COR-L47 (cell line): ENCODE data around the gene JAK2.
"Not testable (repeated sequence)": the region's sequence is repeated elsewhere in the genome, so short reads cannot be mapped to it uniquely, and the experiment has no call there.

Experiments used
- DNase-seq: peaks from one replicate; lab custom pipeline; 2025; lab: John Stamatoyannopoulos, UW

The JAK2 gene

GRCh38 chr9:4984621-4985385, at the start of gene JAK2:
Gene JAK2, plus strand, starts transcription at chr9:4985272. Its CDS starts 36,716 bp downstream, at chr9:5021988.
- peak; percentile 92 for DNase-seq

GRCh38 chr9:4936277-4936676, 48.8 kb upstream of the JAK2 start:
- DNase-seq = no peak

- no peak for DNase-seq
Observed at GRCh38 chr9:4936823-4937222, 48.2 kb upstream of the JAK2 start.

- no peak for DNase-seq
Observed at GRCh38 chr9:4937446-4937845, 47.6 kb upstream of the JAK2 start.

GRCh38 chr9:4938496-4938895, 46.6 kb upstream of the JAK2 start:
- no peak for DNase-seq

- DNase-seq = no peak
Observed at GRCh38 chr9:4939118-4939561, 45.9 kb upstream of the JAK2 start.

- DNase-seq = not testable (repeated sequence)
Observed at GRCh38 chr9:4942042-4942691, 42.9 kb upstream of the JAK2 start.

GRCh38 chr9:4943346-4943745, 41.7 kb upstream of the JAK2 start:
- DNase-seq = no peak

GRCh38 chr9:4944431-4945211, 40.5 kb upstream of the JAK2 start:
- not testable (repeated sequence) for DNase-seq

- no peak for DNase-seq
Observed at GRCh38 chr9:4946937-4947336, 38.1 kb upstream of the JAK2 start.

- no peak for DNase-seq
Observed at GRCh38 chr9:4955836-4956235, 29.2 kb upstream of the JAK2 start.

- no peak for DNase-seq
Observed at GRCh38 chr9:4959031-4959430, 26.0 kb upstream of the JAK2 start.

- no peak for DNase-seq
Observed at GRCh38 chr9:4962085-4962484, 23.0 kb upstream of the JAK2 start.

- DNase-seq = no peak
Observed at GRCh38 chr9:4964540-4964939, 20.5 kb upstream of the JAK2 start.

GRCh38 chr9:4965174-4965821, 19.8 kb upstream of the JAK2 start:
- no peak for DNase-seq

GRCh38 chr9:4967523-4967922, 17.5 kb upstream of the JAK2 start:
- DNase-seq = no peak

- DNase-seq = no peak
Observed at GRCh38 chr9:4969130-4969529, 15.9 kb upstream of the JAK2 start.

GRCh38 chr9:4970970-4971641, 14.0 kb upstream of the JAK2 start:
- no peak for DNase-seq

- DNase-seq = no peak
Observed at GRCh38 chr9:4973246-4973645, 11.8 kb upstream of the JAK2 start.

GRCh38 chr9:4973902-4974301, 11.2 kb upstream of the JAK2 start:
- no peak for DNase-seq

- DNase-seq = no peak
Observed at GRCh38 chr9:4979239-4979638, 5.8 kb upstream of the JAK2 start.
